B cell (primary cell): ENCODE measurements around the gene ZNF316. TPM values are rescaled to one million over a fixed set of nuclear protein-coding genes. Genes with fewer than 3 reads are reported as not detected.

Experiments used
- ATAC-seq: fragments of 200-7000 bp; cut with Tn5 transposase; one replicate; pipeline ENCODE4 v1.10.0; 2021; ENCODE audit warnings: low read depth, mild to moderate bottlenecking, moderate number of reproducible peaks, moderate library complexity
- CTCF ChIA-PET: fragments of 350-600 bp; sonication (Branson Sonifier 250); formaldehyde crosslinking; loops from one replicate; lab custom pipeline; 2021; ENCODE audit warnings: antibody characterized with exemption, inconsistent platforms; lab: Charles Lee
- POLR2A ChIA-PET: fragments of 350-600 bp; sonication (Branson Sonifier 250); formaldehyde crosslinking; loops from one replicate; lab custom pipeline; 2021; ENCODE audit warnings: antibody characterized with exemption; lab: Charles Lee
- DNase-seq: peaks from one replicate; pipeline ENCODE4 v3.0.0; 2013
- H2AFZ ChIP-seq: 2 replicates; pipeline ENCODE4 v1.6.1; 2012; ENCODE audit warnings: mild to moderate bottlenecking, low read depth, low read length; ENCODE audit not compliant: insufficient read depth, poor library complexity, severe bottlenecking
- H3K27ac ChIP-seq, 2 donors: 1 replicate in 1 of 2; 2 replicates in 1 of 2; pipeline ENCODE4 v1.5.1; 2012 to 2013; ENCODE audit warnings: low read length in 2 of 2, mild to moderate bottlenecking in 2 of 2, moderate library complexity in 1 of 2
- H3K27me3 ChIP-seq, 4 experiments: fragments of 200-600 bp in 1 of 4; sonication (generic) in 1 of 4; replicated peaks in 1 of 4; 1 replicate in 2 of 4; 2 replicates in 2 of 4; pipeline versions ENCODE4 v1.6.1 to v1.7.0; 2013 to 2016; ENCODE audit warnings: low read length in 3 of 4, mild to moderate bottlenecking in 2 of 4, mixed read lengths in 1 of 4, moderate library complexity in 1 of 4; ENCODE audit not compliant: insufficient read depth in 4 of 4, control insufficient read depth in 3 of 4; ENCODE audit errors: control extremely low read depth in 1 of 4
- H3K36me3 ChIP-seq, 2 experiments: replicated peaks in 1 of 2; 1 replicate in 1 of 2; 2 replicates in 1 of 2; pipeline versions ENCODE4 v1.6.1 to v1.7.1; 2013; ENCODE audit warnings: low read length in 1 of 2; ENCODE audit not compliant: insufficient read depth in 2 of 2, control insufficient read depth in 1 of 2; ENCODE audit errors: control extremely low read depth in 1 of 2, extremely low read depth in 1 of 2
- H3K4me1 ChIP-seq, 2 donors: fragments of 200-600 bp in 1 of 2; sonication (generic) in 1 of 2; 1 replicate in 1 of 2; 2 replicates in 1 of 2; pipeline versions ENCODE4 v1.5.1 to v1.6.1; 2013 to 2017; ENCODE audit warnings: low read length in 2 of 2; ENCODE audit not compliant: control insufficient read depth in 2 of 2, insufficient read depth in 2 of 2
- H3K4me2 ChIP-seq: replicated peaks from 2 replicates; pipeline ENCODE3; 2012; ENCODE audit warnings: mild to moderate bottlenecking, low read depth, low read length; ENCODE audit not compliant: poor library complexity, severe bottlenecking
- H3K4me3 ChIP-seq, 5 experiments: fragments of 200-600 bp in 1 of 5; sonication (generic) in 1 of 5; 1 replicate in 3 of 5; 2 replicates in 2 of 5; pipeline versions ENCODE4 v1.5.1 to v1.7.0; 2011 to 2016; ENCODE audit warnings: low read length in 4 of 5, mild to moderate bottlenecking in 4 of 5, low read depth in 2 of 5, control low read depth in 1 of 5, moderate library complexity in 1 of 5; ENCODE audit not compliant: insufficient read depth in 1 of 5; ENCODE audit errors: control extremely low read depth in 1 of 5, extremely low read depth in 1 of 5
- H3K79me2 ChIP-seq: fragments of 200-600 bp; sonication (generic); one replicate; pipeline ENCODE4 v1.6.0; 2016; ENCODE audit warnings: low read length; ENCODE audit not compliant: control insufficient read depth, insufficient read depth
- H3K9ac ChIP-seq: fragments of 200-600 bp; sonication (generic); 2 replicates; pipeline ENCODE4 v1.6.1; 2017; ENCODE audit warnings: mild to moderate bottlenecking, low read length, moderate library complexity
- H3K9me3 ChIP-seq, 3 donors: one replicate each; pipeline versions ENCODE4 v1.6.1 to v1.7.1; 2013; ENCODE audit warnings: low read length in 2 of 3; ENCODE audit not compliant: control insufficient read depth in 2 of 3, insufficient read depth in 1 of 3; ENCODE audit errors: control extremely low read depth in 1 of 3
- H4K20me1 ChIP-seq: 2 replicates; pipeline ENCODE4 v1.6.0; 2012; ENCODE audit warnings: mild to moderate bottlenecking, low read length; ENCODE audit not compliant: insufficient read depth, control insufficient read depth, poor library complexity, severe bottlenecking
- H3K27ac Mint-ChIP-seq: one replicate; pipeline ENCODE4 v1.8.0; 2021; ENCODE audit warnings: mixed read lengths
- H3K27me3 Mint-ChIP-seq: one replicate; pipeline ENCODE4 v1.8.0; 2021; ENCODE audit warnings: mixed read lengths
- H3K4me1 Mint-ChIP-seq: one replicate; pipeline ENCODE4 v1.8.0; 2021; ENCODE audit warnings: mixed read lengths
- H3K4me3 Mint-ChIP-seq: one replicate; pipeline ENCODE4 v1.8.0; 2021; ENCODE audit warnings: mixed read lengths
- H3K9me3 Mint-ChIP-seq: one replicate; pipeline ENCODE4 v1.8.0; 2022; ENCODE audit warnings: mixed read lengths; ENCODE audit not compliant: insufficient read depth
- EZH2 ChIP-seq: IDR thresholded peaks from 2 replicates; pipeline ENCODE4 v1.6.1; 2012; ENCODE audit warnings: borderline replicate concordance, low read depth, mild to moderate bottlenecking, moderate library complexity, low read length; ENCODE audit not compliant: insufficient read depth, poor library complexity, severe bottlenecking
- WGBS: methylation state at CpG from one replicate; pipeline ENCODE4 v1.1.5; 2013; ENCODE audit warnings: missing lambda C conversion rate; ENCODE audit not compliant: insufficient coverage; 5-methylcytosine and 5-hydroxymethylcytosine counted together
- intact Hi-C: fragments of 100-400 bp; cut with micrococcal nuclease; formaldehyde crosslinking; loops from one replicate; pipeline ENCODE4 v1.10.0; 2022
- polyA plus RNA-seq: library from polyadenylated mRNA; depleted of rRNA; stranded (reverse); fragments of >200 nt; gene quantifications from 2 replicates; pipeline ENCODE4 v1.2.3, GENCODE V29; 2012
- total RNA-seq, 2 donors: library from RNA; stranded (reverse); fragments of 120-200 nt in 1 of 2; gene quantifications; 1 replicate in 1 of 2; 2 replicates in 1 of 2; pipeline versions ENCODE4 v1.2.3 to v1.2.4, GENCODE V29; 2013 to 2022
- TF ChIP-seq, protein P1 (sequence below): fragments of 200-600 bp; IDR thresholded peaks from one replicate; pipeline ENCODE4 v1.8.0; 2022; ENCODE audit warnings: antibody characterized with exemption, mild to moderate bottlenecking

The ZNF316 gene
- total and polyA plus RNA-seq, 2 donors (not counting 1 experiment from before 2014, with no cell fraction given): 43.6 to 72.6 TPM

- no peak for TF ChIP-seq EZH2
- TF ChIP-seq, protein P1, sequence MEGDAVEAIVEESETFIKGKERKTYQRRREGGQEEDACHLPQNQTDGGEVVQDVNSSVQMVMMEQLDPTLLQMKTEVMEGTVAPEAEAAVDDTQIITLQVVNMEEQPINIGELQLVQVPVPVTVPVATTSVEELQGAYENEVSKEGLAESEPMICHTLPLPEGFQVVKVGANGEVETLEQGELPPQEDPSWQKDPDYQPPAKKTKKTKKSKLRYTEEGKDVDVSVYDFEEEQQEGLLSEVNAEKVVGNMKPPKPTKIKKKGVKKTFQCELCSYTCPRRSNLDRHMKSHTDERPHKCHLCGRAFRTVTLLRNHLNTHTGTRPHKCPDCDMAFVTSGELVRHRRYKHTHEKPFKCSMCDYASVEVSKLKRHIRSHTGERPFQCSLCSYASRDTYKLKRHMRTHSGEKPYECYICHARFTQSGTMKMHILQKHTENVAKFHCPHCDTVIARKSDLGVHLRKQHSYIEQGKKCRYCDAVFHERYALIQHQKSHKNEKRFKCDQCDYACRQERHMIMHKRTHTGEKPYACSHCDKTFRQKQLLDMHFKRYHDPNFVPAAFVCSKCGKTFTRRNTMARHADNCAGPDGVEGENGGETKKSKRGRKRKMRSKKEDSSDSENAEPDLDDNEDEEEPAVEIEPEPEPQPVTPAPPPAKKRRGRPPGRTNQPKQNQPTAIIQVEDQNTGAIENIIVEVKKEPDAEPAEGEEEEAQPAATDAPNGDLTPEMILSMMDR: no peak
- Mint-ChIP-seq H3K4me3 (no peak overlapping the region), H3K9me3 (no peaks in the 10 kb centered on the region), H3K27me3 (no peaks in the 10 kb centered on the region), H3K4me1 (no peaks in the 10 kb centered on the region), H3K27ac (no peak overlapping the region)
- peaks cover 0 to 57% of the 10 kb centered on the region in 2 experiments for H3K36me3 ChIP-seq
- WGBS: 88% methylated on average over 12 of the region's 13 CpGs
- H2AFZ ChIP-seq: no peak overlapping the region
- no peak overlapping the region for H3K4me2 ChIP-seq
- POLR2A ChIA-PET: interaction anchor here (1.3 kb wide), 1 partner anchor 11 kb away, joined by 3 read pairs; no protein-coding TSS in a partner anchor
- H4K20me1 ChIP-seq: peaks cover 46% of the 10 kb centered on the region
- DNase-seq (no peak), ATAC-seq (no peak)
- H3K9me3 ChIP-seq: peaks cover 0 to 24% (median 0%) of the 10 kb centered on the region in 3 donors
- H3K27ac ChIP-seq: no peak overlapping the region
- no peaks in the 10 kb centered on the region for H3K4me1 ChIP-seq
- H3K79me2 ChIP-seq: peaks cover 11% of the 10 kb centered on the region
- no peak overlapping the region for H3K9ac ChIP-seq
- H3K27me3 ChIP-seq: no peaks in the 10 kb centered on the region
- intact Hi-C loops: no loop called here
- CTCF ChIA-PET: no interaction called here
- no peak overlapping the region for H3K4me3 ChIP-seq
These were observed 12.3 kb downstream of the ZNF316 start for GRCh38 chr7:6649241-6649961.

DNA sequence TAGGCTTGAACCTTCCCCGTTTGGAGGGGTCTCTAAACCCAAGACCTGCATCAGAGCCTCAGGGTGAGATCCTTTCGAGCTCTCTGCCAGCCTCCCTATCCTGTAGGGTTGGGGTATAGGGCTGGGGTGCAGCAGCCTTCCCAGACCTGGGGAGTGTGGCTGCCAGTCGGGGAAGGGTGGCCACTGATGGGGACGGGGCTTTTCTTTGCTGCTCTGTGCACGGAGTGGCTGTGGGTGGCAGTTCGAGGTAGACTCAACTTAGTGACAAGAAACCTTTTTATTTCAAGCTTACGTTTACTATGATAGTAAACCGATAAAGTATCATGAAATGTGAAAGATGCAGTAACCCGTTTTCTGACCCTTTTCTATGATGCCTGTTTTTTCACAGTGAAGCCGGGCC, 13.0 kb downstream of the ZNF316 start:
- no peaks in the 10 kb centered on the region for H3K27me3 Mint-ChIP-seq
- Histone ChIP-seq H2AFZ (no peak overlapping the region), H3K9me3 (peaks cover 0 to 24% (median 0%) of the 10 kb centered on the region in 3 donors), H3K36me3 (peaks cover 0 to 55% of the 10 kb centered on the region in 2 experiments), H3K79me2 (peaks cover 15% of the 10 kb centered on the region), H3K4me2 (no peak overlapping the region), H3K9ac (no peak overlapping the region), H4K20me1 (peaks cover 52% of the 10 kb centered on the region), H3K27me3 (no peaks in the 10 kb centered on the region), H3K4me1 (no peaks in the 10 kb centered on the region), H3K27ac (no peak overlapping the region), H3K4me3 (no peak overlapping the region)
- H3K9me3 Mint-ChIP-seq: no peaks in the 10 kb centered on the region
- no peaks in the 10 kb centered on the region for H3K4me1 Mint-ChIP-seq
- H3K27ac Mint-ChIP-seq: no peak overlapping the region
- ChIA-PET CTCF (no interaction called here), POLR2A (interaction anchor here (1.3 kb wide), 1 partner anchor 10 kb away, joined by 3 read pairs; no protein-coding TSS in a partner anchor)
- DNase-seq: no peak
- WGBS: over 99% methylated on average over 10 of the region's 10 CpGs
- ATAC-seq: no peak
- intact Hi-C loops: no loop called here
- TF ChIP-seq EZH2: no peak
- TF ChIP-seq, protein P1: no peak
- H3K4me3 Mint-ChIP-seq: no peak overlapping the region
